ENCODE measurements around the gene GPR155.

- no peak for TF ChIP-seq POLR2AphosphoS5 (IDR thresholded peaks at IDR 0.05; ENCODE audit: low read depth, low read length)
- no peak for TF ChIP-seq TAF1 (IDR thresholded peaks at IDR 0.05; ENCODE audit: borderline replicate concordance, low read depth, low read length)
Observed at GRCh38 chr2:174461221-174461620, 25.6 kb downstream of the GPR155 start.
